Measurements from ENCODE around the gene ALDH4A1. TPM values are rescaled to one million over a fixed set of nuclear protein-coding genes. Genes with fewer than 3 reads are reported as not detected.

ALDH4A1 gene
- 54.8 TPM for total RNA-seq
- long read RNA-seq, transcript ALDH4A1-206 (14 exons, 2,957 nt) = minor isoform, 5 of 94 reads
- long read RNA-seq, transcript ALDH4A1-202 (15 exons, 3,363 nt) = major isoform, 51 of 94 reads
- long read RNA-seq, partial matches to known transcripts = 29 of 94 reads
- long read RNA-seq, other reads (novel, unspliced or antisense) = 8 of 94 reads

- peak; percentile 97 for DNase-seq (ENCODE audit: low spot score)
Observed at GRCh38 chr1:18902523-18903290, at the start of gene ALDH4A1. TSS of gene ALDH4A1 (minus strand) at chr1:18902555. CDS start at chr1:18902523, 32 bp downstream.

DNA sequence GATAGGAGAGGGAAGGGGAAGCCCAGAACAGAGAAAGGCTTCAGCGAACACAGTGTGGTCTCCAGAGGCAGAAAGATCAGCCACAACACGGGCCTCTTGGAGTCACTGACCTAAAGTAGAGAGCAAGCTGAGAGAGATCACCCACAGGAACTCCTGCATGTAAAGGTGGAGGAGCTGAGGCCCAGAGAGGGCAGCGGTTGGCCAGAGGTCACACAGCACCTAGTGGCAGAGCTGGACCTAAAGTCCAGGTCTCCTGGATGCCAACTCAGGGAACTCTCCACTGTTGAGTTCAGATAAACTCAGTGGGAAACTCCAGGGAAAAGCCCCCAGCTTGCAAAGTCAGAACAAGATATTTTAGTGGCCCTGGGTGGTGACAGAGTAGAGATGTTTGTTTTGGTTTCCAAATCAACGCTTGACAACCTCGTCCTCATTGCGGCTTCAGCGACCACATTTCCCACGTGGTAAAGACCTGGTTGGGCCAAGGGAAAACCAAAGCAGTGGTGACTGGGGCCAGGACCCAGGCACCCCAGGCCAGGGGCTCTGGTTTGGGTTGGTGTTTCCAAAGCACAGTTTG is 49.5 kb upstream of the ALDH4A1 start:
- DNase-seq (ENCODE audit: low spot score) = no peak

DNA sequence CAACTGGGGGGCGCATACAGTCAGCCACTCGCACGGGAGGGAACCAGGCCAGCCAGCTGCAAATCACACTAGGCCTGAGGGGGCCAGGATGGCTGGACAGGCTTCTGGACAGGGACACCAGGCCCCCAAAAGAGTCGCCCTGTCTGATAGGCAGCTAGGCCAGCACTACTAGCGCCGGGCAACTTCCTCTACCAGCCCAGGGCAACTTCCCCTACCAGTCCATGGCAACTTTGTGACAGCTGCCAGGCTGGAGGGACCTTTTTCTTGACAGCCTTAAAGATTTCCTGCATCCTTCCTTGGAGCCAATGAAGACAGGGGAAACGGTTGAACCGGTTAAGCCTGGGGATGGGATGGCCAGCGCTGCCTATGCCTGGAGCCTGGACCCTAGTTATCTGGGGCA is 49.1 kb upstream of the ALDH4A1 start:
- no peak for DNase-seq (ENCODE audit: low spot score)

GRCh38 chr1:18950401-18951026 is 48.2 kb upstream of the ALDH4A1 start:
- DNase-seq (ENCODE audit: low spot score) = no peak

DNA sequence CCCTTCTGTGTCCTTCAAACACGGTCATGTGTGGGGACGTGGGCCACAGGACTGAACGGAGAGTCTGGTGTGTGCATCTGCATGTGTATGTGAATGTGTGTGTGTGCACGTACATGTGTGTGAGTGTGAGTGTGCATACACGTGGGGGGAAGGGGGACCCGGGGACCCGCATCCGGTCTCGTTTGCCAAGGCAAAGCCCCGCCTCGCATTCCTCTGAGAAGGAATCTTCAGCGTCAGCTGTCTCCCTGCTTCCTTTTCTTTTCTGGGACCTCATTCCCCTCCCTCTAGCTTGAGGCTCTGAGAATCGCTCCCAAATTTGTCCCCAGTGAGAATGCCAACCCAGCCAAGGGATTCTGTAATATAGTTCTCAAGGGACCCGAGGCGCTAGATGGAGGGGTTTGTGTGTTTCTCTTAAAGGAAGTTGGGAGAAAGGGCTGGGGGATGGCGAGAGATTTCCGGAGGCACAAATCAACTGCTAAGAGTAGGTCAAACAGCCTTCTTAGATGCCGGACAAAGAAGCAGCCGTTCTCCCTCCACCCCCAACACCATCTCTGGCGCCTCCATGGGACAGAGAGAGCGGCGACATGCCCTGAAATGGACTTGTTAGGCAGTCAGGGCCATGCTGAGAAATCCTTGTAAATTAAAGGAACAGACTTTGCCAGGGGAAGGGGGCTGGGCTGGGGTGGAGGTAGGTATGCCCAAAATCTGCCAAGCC is 47.5 kb upstream of the ALDH4A1 start:
- no peak for DNase-seq (ENCODE audit: low spot score)

- DNase-seq (ENCODE audit: low spot score) = no peak
Observed at GRCh38 chr1:18948913-18949685, 46.7 kb upstream of the ALDH4A1 start.

DNA sequence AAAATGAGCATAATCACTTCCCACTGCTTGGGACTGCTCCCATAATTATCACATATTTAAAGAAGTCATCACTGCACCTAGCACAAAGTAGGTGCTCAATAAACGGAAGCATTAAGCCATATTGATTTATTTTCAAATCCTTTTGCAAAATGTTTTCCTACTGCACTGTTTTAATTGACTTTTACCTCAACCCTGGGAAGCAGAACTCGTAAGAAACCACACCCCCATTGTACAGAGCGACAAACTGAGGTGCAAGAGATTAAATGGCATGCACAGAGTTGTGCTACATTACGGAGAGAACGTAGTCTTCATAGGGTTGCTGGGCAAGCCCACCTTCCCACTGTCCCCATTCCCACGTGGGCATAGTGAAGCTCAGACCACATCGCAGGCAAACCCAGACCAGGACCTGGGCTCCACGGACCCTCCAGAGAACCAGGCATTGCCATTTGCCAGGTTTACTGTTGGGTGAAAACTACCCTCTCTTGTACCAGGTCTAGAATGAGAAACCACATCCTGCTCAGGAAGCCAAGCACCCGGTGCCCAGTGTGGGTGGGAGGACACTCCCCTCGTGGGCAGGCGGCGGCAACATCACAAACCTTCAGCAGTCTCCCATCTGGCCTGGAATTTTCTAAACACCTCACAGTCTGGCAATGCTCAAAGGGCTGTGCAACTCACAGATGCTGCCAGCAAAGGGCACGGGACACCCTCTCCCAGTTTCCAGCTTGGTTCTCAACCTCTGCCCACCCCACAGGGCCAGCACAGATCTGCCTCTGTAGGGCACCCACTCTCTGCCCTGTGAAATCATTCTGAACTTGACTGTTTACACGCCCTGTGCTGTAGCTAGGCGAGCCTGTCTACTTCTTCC is 45.9 kb upstream of the ALDH4A1 start:
- no peak for DNase-seq (ENCODE audit: low spot score)

GRCh38 chr1:18947570-18947969 is 45.2 kb upstream of the ALDH4A1 start:
- DNase-seq (ENCODE audit: low spot score) = no peak

- no peak for DNase-seq (ENCODE audit: low spot score)
Observed at GRCh38 chr1:18946550-18947381, 44.4 kb upstream of the ALDH4A1 start.

DNA sequence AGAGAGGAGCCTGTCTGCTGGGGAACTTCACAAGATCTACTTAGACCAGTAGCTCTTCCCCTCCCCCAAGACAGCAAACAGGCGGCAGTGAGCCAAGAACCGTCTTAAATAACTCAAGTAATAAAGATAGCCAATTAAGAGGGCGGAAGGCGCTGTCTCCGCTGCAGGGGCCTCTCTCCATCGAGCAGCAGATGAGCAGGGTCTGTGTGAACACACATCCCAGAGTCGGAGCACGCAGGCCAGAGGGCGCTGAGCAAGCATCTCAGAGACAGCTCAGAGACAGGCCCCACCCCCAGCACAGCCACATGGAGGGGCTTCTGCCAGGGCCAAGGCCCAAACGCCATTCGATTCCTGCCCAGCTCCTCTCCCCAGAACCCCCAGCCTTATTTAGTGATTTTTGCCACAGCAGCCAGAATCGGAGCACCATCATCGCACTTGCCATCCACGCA is 43.1 kb upstream of the ALDH4A1 start:
- no peak for DNase-seq (ENCODE audit: low spot score)

GRCh38 chr1:18944810-18945209 is 42.5 kb upstream of the ALDH4A1 start:
- DNase-seq (ENCODE audit: low spot score) = no peak

- DNase-seq (ENCODE audit: low spot score) = no peak
Observed at GRCh38 chr1:18943914-18944572, 41.7 kb upstream of the ALDH4A1 start.

DNA sequence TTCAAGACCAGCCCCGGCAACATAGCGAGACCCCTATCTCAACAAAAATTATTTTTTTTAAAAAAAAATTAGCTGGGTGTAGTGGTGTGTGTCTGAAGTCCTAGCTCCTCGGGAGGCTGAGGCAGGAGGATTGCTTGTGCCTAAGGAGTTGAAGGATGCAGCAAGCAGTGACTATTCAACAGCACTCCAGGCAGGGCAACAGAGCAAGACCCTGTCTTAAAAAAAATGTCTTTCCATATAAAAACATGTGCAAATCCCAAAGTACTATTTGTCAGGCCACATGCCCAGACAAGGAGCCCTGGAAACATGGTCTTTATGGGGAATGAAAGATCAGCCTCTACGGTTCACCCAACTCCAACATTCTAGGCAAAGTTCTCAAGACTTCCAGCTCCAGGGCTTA is 40.8 kb upstream of the ALDH4A1 start:
- no peak for DNase-seq (ENCODE audit: low spot score)

- DNase-seq (ENCODE audit: low spot score) = no peak
Observed at GRCh38 chr1:18942340-18942739, 40.0 kb upstream of the ALDH4A1 start.

DNA sequence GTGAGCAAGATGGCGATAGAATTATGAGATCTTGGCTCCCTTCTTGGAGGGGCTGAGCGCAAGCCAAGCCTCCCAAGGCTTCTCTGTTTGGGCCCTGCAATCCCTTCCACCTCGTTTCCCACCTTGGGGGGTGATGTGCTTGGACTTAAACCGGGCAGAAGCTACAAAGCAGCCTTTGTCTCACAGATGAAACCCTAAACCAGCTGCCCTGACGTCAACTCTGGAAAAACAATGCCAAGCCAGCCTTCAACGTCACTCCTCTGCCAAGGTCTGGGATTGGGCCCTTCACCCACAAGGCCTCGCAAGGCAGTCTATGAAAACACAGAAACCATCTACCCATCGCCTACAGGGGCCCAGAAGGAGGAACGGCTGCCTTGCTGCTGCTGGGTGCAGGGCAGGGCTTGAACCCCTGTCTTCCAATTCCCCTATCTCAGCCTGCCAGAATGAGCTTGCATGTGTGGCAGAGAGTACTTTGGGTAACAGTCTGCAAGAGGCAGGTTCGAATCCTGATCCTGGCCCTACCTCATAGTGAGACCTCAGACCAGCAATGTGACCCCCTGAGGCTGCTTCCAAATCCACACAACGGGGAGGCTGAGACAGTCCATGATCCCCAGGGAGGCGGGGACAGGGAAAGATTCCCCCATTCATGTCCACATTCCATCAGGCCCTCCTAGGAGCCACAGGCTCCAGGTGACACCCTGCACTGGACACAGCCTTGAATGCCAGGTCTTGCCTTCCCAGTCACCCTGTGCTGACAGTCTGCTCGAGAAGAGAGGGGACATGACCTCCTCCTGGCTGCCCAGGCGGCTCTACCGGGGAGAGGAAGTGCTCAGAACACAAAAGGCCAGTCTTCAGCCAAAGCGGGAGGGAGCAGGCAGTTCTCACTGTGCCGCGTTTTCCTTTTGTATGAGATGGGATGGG is 39.1 kb upstream of the ALDH4A1 start:
- DNase-seq (ENCODE audit: low spot score) = no peak

- DNase-seq (ENCODE audit: low spot score) = no peak
Observed at GRCh38 chr1:18940303-18941020, 38.1 kb upstream of the ALDH4A1 start.

Measured in mesenteric fat pad (tissue), 1 donor.